HepG2 (cell line): ENCODE measurements around the gene GDPGP1. TPM values are rescaled to one million over a fixed set of nuclear protein-coding genes. Genes with fewer than 3 reads are reported as not detected.
A peak's percentile ranks its signal among the peaks of the same experiment; 100 is the strongest.

ENCODE experiments used
- ATAC-seq: fragments of 200-7000 bp; cut with Tn5 transposase; 3 replicates; pipeline ENCODE4 v1.9.1; 2020; ENCODE audit warnings: mild to moderate bottlenecking, moderate library complexity
- BruUV-seq: library from RNA; stranded (reverse); fragments of 400-500 nt; replicated peaks from 2 replicates; lab custom pipeline; 2021; lab: Mats Ljungman, UMichigan
- CTCF ChIA-PET: fragments of 300-600 bp; formaldehyde crosslinking; extraction: SDS; loops from one replicate; lab custom pipeline; 2021; ENCODE audit warnings: low total read pairs, inconsistent platforms, low intra/inter-chr PET ratio; lab: Yijun Ruan, JAX
- POLR2A ChIA-PET: fragments of 350-600 bp; sonication (Branson Sonifier 250); formaldehyde crosslinking; loops from one replicate; lab custom pipeline; 2020; ENCODE audit warnings: antibody characterized with exemption, inconsistent platforms; lab: Yijun Ruan, JAX
- DNase-seq: peaks from one replicate; pipeline ENCODE4 v3.0.0-alpha.2; 2015; ENCODE audit warnings: low spot score
- FAIRE-seq: peaks from 3 replicates; lab custom pipeline; 2011; peaks lifted over from hg19 to GRCh38; lab: Jason Lieb, UNC
- H2AFZ ChIP-seq: one replicate; pipeline ENCODE4 v1.6.1; 2011; ENCODE audit warnings: low read length, inconsistent platforms
- H3K27ac ChIP-seq: fragments of 300-600 bp; 3 replicates; pipeline ENCODE4 v1.8.0; 2011; ENCODE audit warnings: mixed run types, mild to moderate bottlenecking, mixed read lengths, low read length, inconsistent platforms; ENCODE audit not compliant: insufficient read depth; ENCODE audit errors: extremely low read length
- H3K27me3 ChIP-seq, 2 experiments: fragments of 200-600 bp in 1 of 2; 2 replicates in 1 of 2; 3 replicates in 1 of 2; pipeline versions ENCODE4 v1.6.0 to v1.8.0; 2011; ENCODE audit warnings: low read length in 2 of 2, mild to moderate bottlenecking in 2 of 2, moderate library complexity in 2 of 2, inconsistent platforms in 1 of 2; ENCODE audit not compliant: insufficient read depth in 2 of 2, control insufficient read depth in 1 of 2
- H3K36me3 ChIP-seq, 2 experiments: fragments of 200-600 bp in 1 of 2; replicated peaks in 1 of 2; 2 replicates in 1 of 2; 3 replicates in 1 of 2; pipeline versions ENCODE4 v1.5.1 to v1.8.0; 2011; ENCODE audit warnings: low read length in 2 of 2, inconsistent platforms in 1 of 2; ENCODE audit not compliant: insufficient read depth in 2 of 2, control insufficient read depth in 1 of 2
- H3K4me1 ChIP-seq: 2 replicates; pipeline ENCODE4 v1.5.1; 2012; ENCODE audit warnings: low read length, inconsistent platforms; ENCODE audit not compliant: insufficient read depth
- H3K4me2 ChIP-seq: 2 replicates; pipeline ENCODE4 v1.6.0; 2011; ENCODE audit warnings: low read depth, low read length, inconsistent platforms
- H3K4me3 ChIP-seq, 3 experiments: fragments of 200-600 bp in 1 of 3; sonication (generic), shearing (Covaris generic) in 1 of 3; replicated peaks in 1 of 3; 2 replicates each; pipeline ENCODE4 v1.5.1; 2011 to 2016; ENCODE audit warnings: low read length in 3 of 3, inconsistent platforms in 2 of 3, low read depth in 2 of 3, mild to moderate bottlenecking in 2 of 3, control low read depth in 1 of 3, mixed read lengths in 1 of 3; ENCODE audit not compliant: insufficient read depth in 1 of 3
- H3K79me2 ChIP-seq: one replicate; pipeline ENCODE4 v1.6.1; 2011; ENCODE audit warnings: low read length, inconsistent platforms; ENCODE audit not compliant: insufficient read depth
- H3K9ac ChIP-seq: 2 replicates; pipeline ENCODE4 v1.6.0; 2011; ENCODE audit warnings: mild to moderate bottlenecking, low read depth, low read length, inconsistent platforms; ENCODE audit not compliant: insufficient read depth
- H3K9me3 ChIP-seq: 2 replicates; pipeline ENCODE4 v1.5.1; 2012; ENCODE audit warnings: mild to moderate bottlenecking, low read length
- H4K20me1 ChIP-seq: 2 replicates; pipeline ENCODE4 v1.6.0; 2011; ENCODE audit warnings: inconsistent platforms, mild to moderate bottlenecking, low read length, moderate library complexity; ENCODE audit not compliant: insufficient read depth
- AKAP8 ChIP-seq: sonication (generic); formaldehyde crosslinking; IDR thresholded peaks from 2 replicates; pipeline ENCODE4 v1.5.1; 2020; ENCODE audit warnings: mild to moderate bottlenecking, missing genetic modification reagents
- ARHGAP35 ChIP-seq: sonication (generic); formaldehyde crosslinking; IDR thresholded peaks from 2 replicates; pipeline ENCODE4 v1.9.0; 2022; ENCODE audit warnings: mild to moderate bottlenecking, inconsistent platforms, moderate library complexity, missing genetic modification reagents, borderline replicate concordance
- ELK4 ChIP-seq: sonication (generic); formaldehyde crosslinking; IDR thresholded peaks from 2 replicates; pipeline ENCODE4 v1.9.0; 2021; ENCODE audit warnings: missing genetic modification reagents, borderline replicate concordance
- FOXO4 ChIP-seq: sonication (generic); formaldehyde crosslinking; conservative IDR thresholded peaks from 2 replicates; pipeline ENCODE4 v1.8.1; 2023; ENCODE audit warnings: missing genetic modification reagents
- KDM3A ChIP-seq: IDR thresholded peaks from 2 replicates; pipeline ENCODE4 v1.6.1; 2018; ENCODE audit warnings: low read depth, missing compliant biosample characterization
- SAP130 ChIP-seq: IDR thresholded peaks from 2 replicates; pipeline ENCODE4 v1.6.1; 2016; ENCODE audit warnings: low read depth
- SCMH1 ChIP-seq: sonication (generic); formaldehyde crosslinking; IDR thresholded peaks from 2 replicates; pipeline ENCODE4 v1.9.0; 2021; ENCODE audit warnings: missing genetic modification reagents, mild to moderate bottlenecking, borderline replicate concordance
- TMF1 ChIP-seq: sonication (generic); formaldehyde crosslinking; IDR thresholded peaks from 2 replicates; pipeline ENCODE4 v1.8.1; 2022; ENCODE audit warnings: low read depth, missing genetic modification reagents
- TSC22D2 ChIP-seq: sonication (generic); formaldehyde crosslinking; IDR thresholded peaks from 2 replicates; pipeline ENCODE4 v1.5.1; 2020; ENCODE audit warnings: missing genetic modification reagents, mild to moderate bottlenecking, borderline replicate concordance
- ZNF142 ChIP-seq: sonication (generic); formaldehyde crosslinking; IDR thresholded peaks from 2 replicates; pipeline ENCODE4 v1.4.0; 2020; ENCODE audit warnings: missing genetic modification reagents
- ZNF143 ChIP-seq: sonication (generic); formaldehyde crosslinking; IDR thresholded peaks from 2 replicates; pipeline ENCODE4 v1.4.0; 2020; ENCODE audit warnings: missing genetic modification reagents
- ZNF512B ChIP-seq: sonication (generic); formaldehyde crosslinking; IDR thresholded peaks from 2 replicates; pipeline ENCODE4 v1.5.1; 2020; ENCODE audit warnings: missing genetic modification reagents, mild to moderate bottlenecking, borderline replicate concordance
- WGBS: methylation state at CpG from one replicate; pipeline ENCODE4 v1.1.6; 2017; ENCODE audit warnings: low lambda C conversion rate; 5-methylcytosine and 5-hydroxymethylcytosine counted together
- in situ Hi-C: cut with HindIII; loops from 2 replicates; pipeline ENCODE4 v1.10.0; 2017; ENCODE audit warnings: low pct_unique_long_range_greater_than_20kb; ENCODE audit not compliant: extremely low pct_ligation_motif_present
- intact Hi-C: fragments of 100-400 bp; cut with micrococcal nuclease; formaldehyde crosslinking; loops from one replicate; pipeline ENCODE4 v1.10.0; 2022; ENCODE audit not compliant: unreplicated experiment
- polyA plus RNA-seq, 8 experiments: library from polyadenylated mRNA; depleted of rRNA in 3 of 8; stranded (reverse) in 7 of 8; unstranded in 1 of 8; fragments of >200 nt; fragmentation: Illumina TruSeq in 4 of 8; extraction: Trizol in 4 of 8; gene quantifications; 2 replicates each; pipeline versions ENCODE4 v1.2.1 to v1.2.3, GENCODE V29; 2011 to 2016; ENCODE audit warnings: low read depth in 4 of 8, missing spikeins in 1 of 8, mixed read lengths in 1 of 8; ENCODE audit not compliant: insufficient read depth in 1 of 8
- total RNA-seq, 5 experiments: library from RNA; depleted of rRNA; stranded (reverse); fragments of >200 nt; fragmentation: Illumina TruSeq; extraction: Trizol; gene quantifications; 2 replicates each; pipeline ENCODE4 v1.2.3, GENCODE V29; 2016; ENCODE audit warnings: low read depth in 1 of 5

GDPGP1 gene
- total and polyA plus RNA-seq, 2 of the 13 experiments (the other 11 are each of a cell fraction or from before 2014, with no cell fraction given) = 1.5 to 4.3 TPM

- FAIRE-seq (no peak), ATAC-seq (no peak), DNase-seq (no peak)
- Histone ChIP-seq H3K36me3 (no peaks in the 10 kb centered on the region), H3K4me1 (peaks cover 56% of the 10 kb centered on the region), H3K27ac (no peak overlapping the region), H3K4me3 (peak overlapping the region in 1 of 3 experiments; percentile 9; a peak in 1 of 6 replicates), H3K27me3 (no peaks in the 10 kb centered on the region), H3K9ac (no peak overlapping the region), H4K20me1 (no peaks in the 10 kb centered on the region), H3K79me2 (no peaks in the 10 kb centered on the region), H2AFZ (no peak overlapping the region), H3K9me3 (no peaks in the 10 kb centered on the region), H3K4me2 (no peak overlapping the region; the same call in 1 of the 2 replicates)
- intact Hi-C loops = no loop called here
- ChIA-PET CTCF (no interaction called here), POLR2A (interaction anchor here (0.5 to 0.9 kb wide), 2 partner anchors 25 to 41 kb away, joined by 3 read pairs; no protein-coding TSS in a partner anchor)
- 87% methylated on average over 6 of the region's 10 CpGs for WGBS
- in situ Hi-C loops = no loop called here
- BruUV-seq = no TSS peak
- TF ChIP-seq TSC22D2 (CRISPR knock-in tag) (no peak), ZNF512B (CRISPR knock-in tag) (no peak), ZNF142 (CRISPR knock-in tag) (no peak), ZNF143 (no peak), KDM3A (no peak), AKAP8 (CRISPR knock-in tag) (no peak), ARHGAP35 (no peak), FOXO4 (CRISPR knock-in tag) (no peak), SCMH1 (CRISPR knock-in tag) (no peak), TMF1 (CRISPR knock-in tag) (no peak), ELK4 (CRISPR knock-in tag) (no peak), SAP130 (CRISPR knock-in tag) (no peak)
These were observed 44.1 kb upstream of the GDPGP1 start for GRCh38 chr15:90189781-90190467.
